VCaP (cell line): ENCODE measurements around the gene FRMPD3.
"Not testable (repeated sequence)": the region's sequence is repeated elsewhere in the genome, so short reads cannot be mapped to it uniquely, and the experiment has no call there.

Experiments
- H3K27ac ChIP-seq: fragments of 450-650 bp; 2 replicates; pipeline ENCODE4 v1.5.1; 2017
- CTCF ChIP-seq: fragments of 450-650 bp; conservative IDR thresholded peaks from 2 replicates; pipeline ENCODE4 v1.5.1; 2017; ENCODE audit warnings: mild to moderate bottlenecking, moderate library complexity

FRMPD3 gene

GRCh38 chrX:107454302-107454701, 4.8 kb downstream of the FRMPD3 start:
- TF ChIP-seq CTCF, result no peak
- no peak overlapping the region for H3K27ac ChIP-seq

GRCh38 chrX:107457289-107457688, 7.8 kb downstream of the FRMPD3 start:
- H3K27ac ChIP-seq, result no peak overlapping the region
- TF ChIP-seq CTCF, result no peak

GRCh38 chrX:107465932-107466620, 16.6 kb downstream of the FRMPD3 start:
- TF ChIP-seq CTCF, result no peak
- H3K27ac ChIP-seq, result no peak overlapping the region

GRCh38 chrX:107467271-107467670, 17.8 kb downstream of the FRMPD3 start:
- TF ChIP-seq CTCF, result no peak
- H3K27ac ChIP-seq, result no peak overlapping the region

GRCh38 chrX:107470198-107470597, 20.7 kb downstream of the FRMPD3 start:
- no peak for TF ChIP-seq CTCF
- no peak overlapping the region for H3K27ac ChIP-seq

GRCh38 chrX:107470971-107471370, 21.5 kb downstream of the FRMPD3 start:
- H3K27ac ChIP-seq, result no peak overlapping the region
- no peak for TF ChIP-seq CTCF

- H3K27ac ChIP-seq, result not testable (repeated sequence)
Observed at GRCh38 chrX:107471420-107471819, 22.0 kb downstream of the FRMPD3 start.

GRCh38 chrX:107477406-107477805, 28.0 kb downstream of the FRMPD3 start:
- no peak overlapping the region for H3K27ac ChIP-seq
- TF ChIP-seq CTCF, result no peak
